HEK293 (cell line): ENCODE results near the gene PADI3.
"Not testable (repeated sequence)": the region's sequence is repeated elsewhere in the genome, so short reads cannot be mapped to it uniquely, and the experiment has no call there.

Experiments
- BCL11A ChIP-seq: fragments of 450-650 bp; formaldehyde crosslinking; IDR thresholded peaks from 2 replicates; pipeline ENCODE4 v1.5.1; 2016; ENCODE audit warnings: low read depth, missing biosample characterization, missing genetic modification characterization
- CTCF ChIP-seq: fragments of 450-650 bp; formaldehyde crosslinking; IDR thresholded peaks from 2 replicates; pipeline ENCODE4 v1.5.1; 2016; ENCODE audit warnings: missing biosample characterization, missing genetic modification characterization
- TRIM28 ChIP-seq: IDR thresholded peaks from 2 replicates; pipeline ENCODE4 v1.6.1; 2011; ENCODE audit warnings: low read length, control low read depth, borderline replicate concordance
- YY2 ChIP-seq: fragments of 450-650 bp; formaldehyde crosslinking; IDR thresholded peaks from 2 replicates; pipeline ENCODE4 v1.5.1; 2016; ENCODE audit warnings: missing biosample characterization, missing genetic modification characterization
- ZNF223 ChIP-seq: fragments of 450-650 bp; formaldehyde crosslinking; IDR thresholded peaks from 2 replicates; pipeline ENCODE4 v1.5.1; 2016; ENCODE audit warnings: missing biosample characterization, missing genetic modification characterization
- ZNF558 ChIP-seq: fragments of 450-650 bp; formaldehyde crosslinking; IDR thresholded peaks from 2 replicates; pipeline ENCODE4 v1.5.1; 2016; ENCODE audit warnings: missing biosample characterization, missing genetic modification characterization
- ZNF624 ChIP-seq: fragments of 450-650 bp; formaldehyde crosslinking; IDR thresholded peaks from 2 replicates; pipeline ENCODE4 v1.5.1; 2017; ENCODE audit warnings: missing biosample characterization, missing genetic modification characterization
- ZNF777 ChIP-seq: fragments of 450-650 bp; formaldehyde crosslinking; IDR thresholded peaks from 2 replicates; pipeline ENCODE4 v1.5.1; 2017; ENCODE audit warnings: missing biosample characterization, missing genetic modification characterization, borderline replicate concordance
- ZNF830 ChIP-seq: fragments of 450-650 bp; IDR thresholded peaks from 2 replicates; pipeline ENCODE4 v1.5.0; 2018; ENCODE audit warnings: missing biosample characterization, missing genetic modification characterization, low read depth, mild to moderate bottlenecking, moderate library complexity
- ZSCAN23 ChIP-seq: fragments of 450-650 bp; formaldehyde crosslinking; IDR thresholded peaks from 2 replicates; pipeline ENCODE4 v1.5.1; 2016; ENCODE audit warnings: missing biosample characterization, missing genetic modification characterization
- TF ChIP-seq, protein P1 (sequence below): sonication (generic); formaldehyde crosslinking; IDR thresholded peaks from 2 replicates; pipeline ENCODE4 v1.8.1; 2022; ENCODE audit warnings: mild to moderate bottlenecking, moderate library complexity, missing genetic modification reagents

DNA sequence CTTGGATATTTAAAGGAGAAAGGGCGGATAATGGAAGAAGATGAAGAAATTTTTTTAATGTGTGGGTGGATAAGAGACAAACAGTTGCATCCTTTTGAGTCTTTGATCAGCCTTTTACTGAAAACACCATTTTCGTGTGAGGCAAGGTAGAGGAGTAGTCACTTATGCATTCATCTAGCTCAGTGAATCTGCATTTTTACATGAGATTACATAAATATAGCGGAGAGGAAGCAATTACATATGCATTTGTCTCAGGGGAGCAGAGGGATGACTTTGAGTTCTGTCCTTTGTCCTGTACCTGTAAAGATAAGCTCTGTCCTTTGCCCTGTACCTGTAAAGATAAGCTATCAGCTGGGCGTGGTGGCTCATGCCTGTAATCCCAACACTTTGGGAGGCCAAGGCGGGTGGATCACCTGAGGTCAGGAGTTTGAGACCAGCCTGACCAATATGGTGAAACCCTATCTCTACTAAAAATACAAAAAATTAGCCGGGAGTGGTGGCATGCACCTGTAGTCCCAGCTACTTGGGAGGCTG lies 73.0 kb downstream of the PADI3 start:
- not testable (repeated sequence) for TF ChIP-seq BCL11A (tag by site-specific recombination); ZNF624; ZNF558; ZNF830 (tag by site-specific recombination); ZSCAN23 (tag by site-specific recombination); YY2; ZNF223 (tag by site-specific recombination); ZNF777; TRIM28; CTCF (tag by site-specific recombination)
- TF ChIP-seq, protein P1, sequence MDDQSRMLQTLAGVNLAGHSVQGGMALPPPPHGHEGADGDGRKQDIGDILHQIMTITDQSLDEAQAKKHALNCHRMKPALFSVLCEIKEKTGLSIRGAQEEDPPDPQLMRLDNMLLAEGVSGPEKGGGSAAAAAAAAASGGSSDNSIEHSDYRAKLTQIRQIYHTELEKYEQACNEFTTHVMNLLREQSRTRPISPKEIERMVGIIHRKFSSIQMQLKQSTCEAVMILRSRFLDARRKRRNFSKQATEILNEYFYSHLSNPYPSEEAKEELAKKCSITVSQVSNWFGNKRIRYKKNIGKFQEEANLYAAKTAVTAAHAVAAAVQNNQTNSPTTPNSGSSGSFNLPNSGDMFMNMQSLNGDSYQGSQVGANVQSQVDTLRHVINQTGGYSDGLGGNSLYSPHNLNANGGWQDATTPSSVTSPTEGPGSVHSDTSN = not testable (repeated sequence)
